GM18867 (cell line): ENCODE data around the gene S100A1.
"Not testable (repeated sequence)": the region's sequence is repeated elsewhere in the genome, so short reads cannot be mapped to it uniquely, and the experiment has no call there.

Experiments
- ATAC-seq: cut with Tn5 transposase; IDR thresholded peaks from one replicate; pipeline ENCODE4 v1.9.1; 2021; ENCODE audit warnings: mild to moderate bottlenecking, moderate library complexity; ENCODE audit not compliant: unreplicated experiment

Gene S100A1

GRCh38 chr1:153627715-153628626 is at the start of gene S100A1:
S100A1 (plus strand) TSS chr1:153628434; CDS start chr1:153630522, 2,088 bp downstream.
- no peak for ATAC-seq

GRCh38 chr1:153578490-153578889 is 49.7 kb upstream of the S100A1 start:
- no peak for ATAC-seq

- no peak for ATAC-seq
Observed at GRCh38 chr1:153578936-153579335, 49.3 kb upstream of the S100A1 start.

GRCh38 chr1:153582836-153583235 is 45.4 kb upstream of the S100A1 start:
- ATAC-seq: not testable (repeated sequence)

GRCh38 chr1:153583514-153583913 is 44.7 kb upstream of the S100A1 start:
- ATAC-seq: not testable (repeated sequence)

- no peak for ATAC-seq
Observed at GRCh38 chr1:153583976-153584375, 44.3 kb upstream of the S100A1 start.

- ATAC-seq: no peak
Observed at GRCh38 chr1:153585006-153585405, 43.2 kb upstream of the S100A1 start.

GRCh38 chr1:153586347-153586746 is 41.9 kb upstream of the S100A1 start:
- no peak for ATAC-seq

- ATAC-seq: no peak
Observed at GRCh38 chr1:153587314-153587713, 40.9 kb upstream of the S100A1 start.

GRCh38 chr1:153588033-153588432 is 40.2 kb upstream of the S100A1 start:
- not testable (repeated sequence) for ATAC-seq

GRCh38 chr1:153588482-153588881 is 39.8 kb upstream of the S100A1 start:
- no peak for ATAC-seq

GRCh38 chr1:153592748-153593147 is 35.5 kb upstream of the S100A1 start:
- ATAC-seq: no peak

- no peak for ATAC-seq
Observed at GRCh38 chr1:153597206-153597605, 31.0 kb upstream of the S100A1 start.

GRCh38 chr1:153598309-153599172 is 29.7 kb upstream of the S100A1 start:
- ATAC-seq: peak; percentile 98

- ATAC-seq: no peak
Observed at GRCh38 chr1:153599847-153600246, 28.4 kb upstream of the S100A1 start.

GRCh38 chr1:153602749-153603148 is 25.5 kb upstream of the S100A1 start:
- no peak for ATAC-seq

- no peak for ATAC-seq
Observed at GRCh38 chr1:153606194-153606593, 22.0 kb upstream of the S100A1 start.

GRCh38 chr1:153607381-153607780 is 20.9 kb upstream of the S100A1 start:
- ATAC-seq: no peak

- no peak for ATAC-seq
Observed at GRCh38 chr1:153608089-153608682, 20.0 kb upstream of the S100A1 start.

GRCh38 chr1:153608742-153609584 is 19.3 kb upstream of the S100A1 start:
- no peak for ATAC-seq
